BE2C (cell line): ENCODE data around the gene STEAP4.

Experiments used
- DNase-seq: peaks from one replicate; pipeline ENCODE4 v3.0.0-alpha.2; 2020
- H3K27me3 ChIP-seq: fragments of 250-450 bp; sonication (Bioruptor Pico); 2 replicates; pipeline ENCODE4 v1.5.1; 2020; ENCODE audit warnings: mild to moderate bottlenecking
- H3K36me3 ChIP-seq: fragments of 250-450 bp; sonication (Bioruptor Pico); 2 replicates; pipeline ENCODE4 v1.5.1; 2020; ENCODE audit warnings: mild to moderate bottlenecking
- H3K4me1 ChIP-seq: fragments of 250-450 bp; sonication (Bioruptor Pico); 2 replicates; pipeline ENCODE4 v1.5.1; 2020
- H3K4me3 ChIP-seq: 2 replicates; pipeline ENCODE4 v1.5.1; 2011; ENCODE audit warnings: low read depth, low read length
- H3K9me3 ChIP-seq: fragments of 250-450 bp; sonication (Bioruptor Pico); 2 replicates; pipeline ENCODE4 v1.5.1; 2020
- CTCF ChIP-seq: IDR thresholded peaks from 2 replicates; pipeline ENCODE4 v1.5.1; 2012; ENCODE audit warnings: mild to moderate bottlenecking, low read depth, low read length

STEAP4 gene

DNA sequence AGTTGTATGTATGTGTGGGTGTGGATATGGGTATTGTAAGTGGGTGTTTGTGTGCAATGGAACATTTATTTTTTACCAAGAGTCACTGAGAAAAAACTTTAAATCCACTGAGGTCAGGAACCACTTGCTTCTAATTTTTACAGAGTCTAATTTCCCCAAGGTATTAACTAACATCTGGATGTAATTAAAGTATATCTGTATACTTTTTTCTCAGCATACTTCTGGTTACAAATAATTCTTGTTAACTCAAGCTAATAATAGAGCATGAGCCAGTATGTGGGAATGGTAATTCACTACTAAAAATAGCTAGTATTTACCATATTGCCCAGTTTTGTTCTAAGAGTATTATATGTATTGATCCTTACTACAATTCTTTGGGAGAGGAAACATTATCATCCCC lies 24.6 kb upstream of the STEAP4 start:
- no peaks in the 10 kb centered on the region for H3K36me3 ChIP-seq
- H3K27me3 ChIP-seq = peaks cover under 1% of the 10 kb centered on the region; the same call in 1 of the 2 replicates
- no peaks in the 10 kb centered on the region for H3K4me1 ChIP-seq
- H3K9me3 ChIP-seq = no peaks in the 10 kb centered on the region
- TF ChIP-seq CTCF = no peak
- no peak for DNase-seq
- no peak overlapping the region for H3K4me3 ChIP-seq

DNA sequence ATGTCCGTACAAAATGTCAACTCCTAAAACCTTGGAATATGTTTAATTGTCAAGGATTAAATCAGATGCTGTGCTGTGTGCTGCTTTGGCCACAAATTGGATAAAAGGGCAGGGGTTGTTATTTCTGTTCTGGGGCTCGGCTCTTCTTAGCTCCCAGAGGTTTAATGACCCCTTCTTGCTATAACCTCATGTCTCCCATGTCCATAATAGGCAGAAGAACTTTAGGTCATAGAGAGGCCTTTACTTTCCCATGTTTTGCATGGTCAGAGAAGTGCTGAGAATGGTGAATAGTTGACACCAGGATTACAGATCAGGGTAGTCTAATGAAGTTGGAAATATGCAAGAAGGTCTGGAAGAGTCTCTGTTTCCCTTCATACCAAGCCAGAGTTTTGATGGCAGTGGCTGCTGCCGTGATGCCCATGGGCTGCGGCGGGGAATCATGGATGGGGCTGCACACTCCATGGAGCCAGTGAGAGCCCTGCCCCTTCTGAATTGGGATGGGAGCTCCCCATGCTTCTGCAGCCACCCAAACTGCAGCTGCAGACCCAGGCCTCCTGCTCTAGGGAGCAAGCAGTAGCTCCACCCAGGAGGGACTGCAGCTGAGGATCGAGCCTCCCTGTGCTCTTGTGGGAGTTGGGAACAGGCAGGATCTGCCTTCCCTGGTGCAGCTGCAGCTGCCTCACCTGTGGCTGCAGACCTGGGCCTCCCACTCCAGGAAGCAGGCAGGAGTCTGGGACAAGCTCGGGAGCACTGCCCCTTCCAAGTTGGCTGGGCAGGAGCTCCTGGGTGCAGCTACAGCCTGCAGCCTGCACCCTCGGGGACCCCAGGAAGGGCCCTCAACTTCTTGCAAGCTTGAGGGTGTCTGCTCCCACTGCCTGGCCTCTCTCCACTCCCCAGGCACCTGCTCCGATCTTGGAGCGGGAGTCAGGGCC lies 23.1 kb upstream of the STEAP4 start:
- Histone ChIP-seq H3K27me3 (no peaks in the 10 kb centered on the region), H3K9me3 (no peaks in the 10 kb centered on the region), H3K4me1 (no peaks in the 10 kb centered on the region), H3K36me3 (no peaks in the 10 kb centered on the region), H3K4me3 (no peak overlapping the region)
- no peak for DNase-seq
- TF ChIP-seq CTCF = no peak

GRCh38 chr7:88328787-88329186 lies 22.1 kb upstream of the STEAP4 start:
- H3K36me3 ChIP-seq = no peaks in the 10 kb centered on the region
- no peak overlapping the region for H3K4me3 ChIP-seq
- DNase-seq = no peak
- H3K9me3 ChIP-seq = no peaks in the 10 kb centered on the region
- no peaks in the 10 kb centered on the region for H3K4me1 ChIP-seq
- TF ChIP-seq CTCF = no peak
- no peaks in the 10 kb centered on the region for H3K27me3 ChIP-seq

DNA sequence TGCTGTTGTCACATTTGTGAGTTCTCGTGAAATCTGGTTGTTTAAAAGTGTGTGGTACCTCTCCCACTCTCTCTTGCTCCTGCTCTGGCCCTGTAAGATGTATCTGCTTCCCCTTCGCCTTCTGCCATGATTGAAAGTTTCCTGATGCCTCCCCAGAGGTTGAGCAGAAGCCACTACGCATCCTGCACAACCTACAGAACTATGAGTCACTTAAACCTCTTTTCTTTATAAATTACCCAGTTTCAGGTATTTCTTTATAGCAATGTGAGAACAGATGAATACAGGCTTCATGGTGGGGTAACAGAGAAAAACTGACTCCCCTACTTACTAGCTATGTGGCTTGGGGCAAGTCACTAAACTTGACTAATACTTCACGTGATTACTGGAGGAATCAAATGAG lies 18.0 kb upstream of the STEAP4 start:
- no peak overlapping the region for H3K4me3 ChIP-seq
- TF ChIP-seq CTCF = no peak
- DNase-seq = no peak

GRCh38 chr7:88322151-88322550 lies 15.5 kb upstream of the STEAP4 start:
- H3K27me3 ChIP-seq = no peaks in the 10 kb centered on the region
- H3K4me1 ChIP-seq = no peaks in the 10 kb centered on the region
- no peak for TF ChIP-seq CTCF
- no peaks in the 10 kb centered on the region for H3K36me3 ChIP-seq
- no peak for DNase-seq
- H3K9me3 ChIP-seq = no peaks in the 10 kb centered on the region
- no peak overlapping the region for H3K4me3 ChIP-seq

More for the DNA sequence above, 18.0 kb upstream of the STEAP4 start:
- Histone ChIP-seq H3K9me3 (no peaks in the 10 kb centered on the region), H3K27me3 (no peaks in the 10 kb centered on the region), H3K4me1 (no peaks in the 10 kb centered on the region), H3K36me3 (no peaks in the 10 kb centered on the region)

DNA sequence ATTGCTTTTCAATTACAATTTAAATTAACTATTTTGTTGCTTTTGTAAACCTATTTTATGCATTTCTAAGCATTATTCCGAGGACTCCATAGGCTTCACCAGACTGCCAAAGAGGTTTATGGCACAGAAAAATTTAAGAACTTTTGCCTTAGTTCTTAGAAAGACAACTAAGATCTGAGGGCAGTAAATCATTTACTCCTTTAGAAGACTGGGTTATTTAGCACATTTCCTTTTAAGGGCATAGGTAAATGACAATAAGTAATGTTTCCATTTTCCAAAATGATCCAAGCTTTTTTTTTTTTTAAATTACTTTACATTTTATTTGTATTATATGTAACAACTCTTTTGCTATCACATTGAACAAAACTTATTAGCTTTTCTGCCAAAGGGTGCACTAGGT lies 15.0 kb upstream of the STEAP4 start:
- no peak for TF ChIP-seq CTCF
- Histone ChIP-seq H3K36me3 (no peaks in the 10 kb centered on the region), H3K4me3 (no peak overlapping the region), H3K4me1 (no peaks in the 10 kb centered on the region), H3K9me3 (no peaks in the 10 kb centered on the region), H3K27me3 (no peaks in the 10 kb centered on the region)
- DNase-seq = no peak
